Gastroesophageal sphincter (tissue), 4 donors: ENCODE data around the gene ZBTB42. TPM values are rescaled to one million over a fixed set of nuclear protein-coding genes. Genes with fewer than 3 reads are reported as not detected.

ENCODE experiments used
- ATAC-seq: fragments of 150-250 bp; one replicate; pipeline ENCODE4 v1.9.1; 2016; ENCODE audit warnings: mild to moderate bottlenecking, moderate library complexity
- H3K27ac ChIP-seq, 4 donors: fragments of 200-600 bp; sonication (generic) in 3 of 4; 1 replicate in 3 of 4; 2 replicates in 1 of 4; pipeline ENCODE4 v1.5.1; 2016 to 2019
- H3K27me3 ChIP-seq: fragments of 200-600 bp; sonication (generic); one replicate; pipeline ENCODE4 v1.5.1; 2019
- H3K36me3 ChIP-seq, 2 donors: fragments of 200-600 bp; sonication (generic); one replicate each; pipeline ENCODE4 v1.5.1; 2019; ENCODE audit warnings: control low read depth in 1 of 2
- H3K4me1 ChIP-seq, 3 donors: fragments of 200-600 bp; sonication (generic); 1 replicate in 2 of 3; 2 replicates in 1 of 3; pipeline ENCODE4 v1.5.1; 2016 to 2019; ENCODE audit warnings: control low read depth in 2 of 3
- H3K4me3 ChIP-seq, 2 donors: fragments of 200-600 bp; sonication (generic); one replicate each; pipeline ENCODE4 v1.5.1; 2019; ENCODE audit warnings: mild to moderate bottlenecking in 1 of 2, moderate library complexity in 1 of 2
- H3K9me3 ChIP-seq, 3 donors: fragments of 200-600 bp; sonication (generic); one replicate each; pipeline ENCODE4 v1.5.1; 2017 to 2019; ENCODE audit warnings: control low read depth in 2 of 3
- EP300 ChIP-seq: sonication (generic); formaldehyde crosslinking; IDR thresholded peaks from one replicate; pipeline ENCODE4 v1.6.1; 2017; ENCODE audit warnings: antibody characterized with exemption, mild to moderate bottlenecking
- POLR2A ChIP-seq, 2 donors: fragments of 450-650 bp; IDR thresholded peaks; one replicate each; pipeline ENCODE4 v1.6.1; 2017; ENCODE audit warnings: antibody characterized with exemption in 2 of 2, mild to moderate bottlenecking in 2 of 2, moderate library complexity in 1 of 2
- POLR2AphosphoS5 ChIP-seq: sonication (generic); formaldehyde crosslinking; IDR thresholded peaks from one replicate; pipeline ENCODE4 v1.6.1; 2017; ENCODE audit warnings: antibody characterized with exemption
- WGBS, 2 donors: methylation state at CpG; one replicate each; pipeline ENCODE4 v1.1.5; 2018; ENCODE audit warnings: low coverage in 1 of 2; 5-methylcytosine and 5-hydroxymethylcytosine counted together
- total RNA-seq, 4 donors: library from RNA; depleted of rRNA; stranded (reverse); fragments of >200 nt; gene quantifications; one replicate each; pipeline ENCODE4 v1.1.0, GENCODE V29; 2016
- TF ChIP-seq, protein P1 (sequence below), 4 experiments: fragments of 200-600 bp in 2 of 4; fragments of 450-650 bp in 2 of 4; sonication (generic) in 1 of 4; IDR thresholded peaks; one replicate each; pipeline ENCODE4 v1.5.1; 2017 to 2019; ENCODE audit warnings: antibody characterized with exemption in 4 of 4, mild to moderate bottlenecking in 2 of 4, moderate library complexity in 2 of 4

The ZBTB42 gene
- total RNA-seq, 4 donors from 2014 or later: 2.0 to 4.8 (median 3.2) TPM

DNA sequence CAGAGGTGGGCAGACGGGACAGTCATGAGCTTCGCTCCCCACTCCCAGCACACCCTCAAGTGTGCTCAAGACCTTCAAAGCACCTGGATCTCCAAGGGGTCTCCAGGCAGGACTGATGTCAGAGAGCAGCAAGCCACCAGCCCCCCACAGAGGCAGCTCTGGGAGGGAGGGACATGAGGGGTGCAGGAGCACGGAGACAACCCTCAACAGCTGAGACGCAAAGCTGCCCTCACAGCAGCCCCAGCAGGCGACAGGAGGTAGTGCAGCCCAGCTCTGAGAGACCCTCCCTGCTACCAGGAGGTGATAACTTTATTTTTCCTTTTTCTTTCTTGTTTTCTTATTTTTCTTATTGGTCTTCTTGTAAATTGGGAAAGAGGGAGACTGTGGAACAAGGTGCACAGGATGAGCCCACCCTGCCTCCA lies 30.0 kb upstream of the ZBTB42 start:
- no peak for TF ChIP-seq EP300
- TF ChIP-seq POLR2A (IDR thresholded peaks at IDR 0.05): no peak
- TF ChIP-seq POLR2AphosphoS5: no peak
- TF ChIP-seq, protein P1, sequence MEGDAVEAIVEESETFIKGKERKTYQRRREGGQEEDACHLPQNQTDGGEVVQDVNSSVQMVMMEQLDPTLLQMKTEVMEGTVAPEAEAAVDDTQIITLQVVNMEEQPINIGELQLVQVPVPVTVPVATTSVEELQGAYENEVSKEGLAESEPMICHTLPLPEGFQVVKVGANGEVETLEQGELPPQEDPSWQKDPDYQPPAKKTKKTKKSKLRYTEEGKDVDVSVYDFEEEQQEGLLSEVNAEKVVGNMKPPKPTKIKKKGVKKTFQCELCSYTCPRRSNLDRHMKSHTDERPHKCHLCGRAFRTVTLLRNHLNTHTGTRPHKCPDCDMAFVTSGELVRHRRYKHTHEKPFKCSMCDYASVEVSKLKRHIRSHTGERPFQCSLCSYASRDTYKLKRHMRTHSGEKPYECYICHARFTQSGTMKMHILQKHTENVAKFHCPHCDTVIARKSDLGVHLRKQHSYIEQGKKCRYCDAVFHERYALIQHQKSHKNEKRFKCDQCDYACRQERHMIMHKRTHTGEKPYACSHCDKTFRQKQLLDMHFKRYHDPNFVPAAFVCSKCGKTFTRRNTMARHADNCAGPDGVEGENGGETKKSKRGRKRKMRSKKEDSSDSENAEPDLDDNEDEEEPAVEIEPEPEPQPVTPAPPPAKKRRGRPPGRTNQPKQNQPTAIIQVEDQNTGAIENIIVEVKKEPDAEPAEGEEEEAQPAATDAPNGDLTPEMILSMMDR (IDR thresholded peaks at IDR 0.05): peak in 3 of 4 experiments; percentile 14 to 32 (median 26)
- H3K9me3 ChIP-seq: no peaks in the 10 kb centered on the region
- H3K27ac ChIP-seq: no peak overlapping the region
- H3K4me1 ChIP-seq: peaks cover 0 to 13% (median 8%) of the 10 kb centered on the region in 3 donors
- WGBS, 2 donors: 80% methylated on average over 2 of the region's 5 CpGs; no CpG with 5 or more reads in 1 of the 2 donors
- no peak for ATAC-seq
- H3K4me3 ChIP-seq: no peak overlapping the region
- H3K36me3 ChIP-seq: peaks cover 0 to 64% of the 10 kb centered on the region in 2 donors
- H3K27me3 ChIP-seq: no peaks in the 10 kb centered on the region

GRCh38 chr14:104771374-104771773 lies 29.5 kb upstream of the ZBTB42 start:
- 100% methylated on average over 1 of the region's 4 CpGs; no CpG with 5 or more reads in 1 of the 2 donors for WGBS, 2 donors
- Histone ChIP-seq H3K27me3 (no peaks in the 10 kb centered on the region), H3K4me1 (peaks cover 0 to 13% (median 8%) of the 10 kb centered on the region in 3 donors), H3K27ac (no peak overlapping the region), H3K36me3 (peaks cover 0 to 69% of the 10 kb centered on the region in 2 donors), H3K9me3 (no peaks in the 10 kb centered on the region), H3K4me3 (no peak overlapping the region)
- no peak for ATAC-seq
- TF ChIP-seq EP300 (no peak), POLR2AphosphoS5 (no peak), POLR2A (IDR thresholded peaks at IDR 0.05) (no peak)
- TF ChIP-seq, protein P1 (IDR thresholded peaks at IDR 0.05): no peak

- Histone ChIP-seq H3K4me3 (no peak overlapping the region), H3K9me3 (no peaks in the 10 kb centered on the region), H3K4me1 (peaks cover 0 to 13% (median 8%) of the 10 kb centered on the region in 3 donors), H3K27me3 (no peaks in the 10 kb centered on the region), H3K27ac (no peak overlapping the region), H3K36me3 (peaks cover 0 to 76% of the 10 kb centered on the region in 2 donors)
- TF ChIP-seq, protein P1 (IDR thresholded peaks at IDR 0.05): no peak
- TF ChIP-seq POLR2AphosphoS5: no peak
- TF ChIP-seq EP300: no peak
- no peak for TF ChIP-seq POLR2A (IDR thresholded peaks at IDR 0.05)
- no peak for ATAC-seq
- WGBS, 2 donors: 40 to 66% methylated on average over 1 to 7 of the region's 34 CpGs
Observed at GRCh38 chr14:104771918-104772706, 28.8 kb upstream of the ZBTB42 start.

- WGBS, 2 donors: 89% methylated on average over 12 of the region's 38 CpGs; no CpG with 5 or more reads in 1 of the 2 donors
- Histone ChIP-seq H3K27ac (no peak overlapping the region), H3K4me3 (no peak overlapping the region), H3K9me3 (no peaks in the 10 kb centered on the region), H3K36me3 (peaks cover 0 to 82% of the 10 kb centered on the region in 2 donors), H3K27me3 (no peaks in the 10 kb centered on the region), H3K4me1 (peaks cover 0 to 13% (median 8%) of the 10 kb centered on the region in 3 donors)
- no peak for ATAC-seq
- TF ChIP-seq, protein P1 (IDR thresholded peaks at IDR 0.05): no peak
- TF ChIP-seq POLR2A (IDR thresholded peaks at IDR 0.05) (no peak), POLR2AphosphoS5 (no peak), EP300 (no peak)
Observed at GRCh38 chr14:104772707-104773504, 28.0 kb upstream of the ZBTB42 start.
